Right atrium auricular region (tissue), 2 donors: ENCODE results near the gene DHRS3. TPM values are rescaled to one million over a fixed set of nuclear protein-coding genes. Genes with fewer than 3 reads are reported as not detected.
"Not testable (repeated sequence)": the region's sequence is repeated elsewhere in the genome, so short reads cannot be mapped to it uniquely, and the experiment has no call there.

ENCODE experiments used
- DNase-seq: peaks from one replicate; pipeline ENCODE4 v3.0.0-alpha.2; 2019; ENCODE audit warnings: low spot score
- H3K27ac ChIP-seq, 2 donors: fragments of 200-600 bp; sonication (generic); 1 replicate in 1 of 2; 2 replicates in 1 of 2; pipeline ENCODE4 v1.5.1; 2016 to 2019
- H3K27me3 ChIP-seq, 2 donors: fragments of 200-600 bp; sonication (generic); one replicate each; pipeline versions ENCODE4 v1.5.1 to v1.6.0; 2017 to 2019
- H3K36me3 ChIP-seq: fragments of 200-600 bp; sonication (generic); one replicate; pipeline ENCODE4 v1.5.1; 2016
- H3K4me1 ChIP-seq, 2 donors: fragments of 200-600 bp; sonication (generic); one replicate each; pipeline versions ENCODE4 v1.5.1 to v1.6.0; 2017 to 2019
- H3K4me3 ChIP-seq, 2 donors: fragments of 200-600 bp; sonication (generic); 1 replicate in 1 of 2; 2 replicates in 1 of 2; pipeline ENCODE4 v1.5.1; 2017 to 2019; ENCODE audit warnings: mild to moderate bottlenecking in 1 of 2, moderate library complexity in 1 of 2
- H3K9me3 ChIP-seq, 2 donors: fragments of 200-600 bp; sonication (generic); one replicate each; pipeline ENCODE4 v1.5.1; 2019
- CTCF ChIP-seq, 2 donors: fragments of 200-600 bp; sonication (generic); IDR thresholded peaks; one replicate each; pipeline ENCODE4 v1.5.1; 2019; ENCODE audit warnings: antibody characterized with exemption in 2 of 2
- total RNA-seq, 2 donors: library from RNA; depleted of rRNA; stranded (reverse); fragments of >200 nt; gene quantifications; one replicate each; pipeline ENCODE4 v1.1.0, GENCODE V29; 2016

Gene DHRS3
- total RNA-seq, 2 donors from 2014 or later, result 50.4 to 78.9 TPM

- TF ChIP-seq CTCF (IDR thresholded peaks at IDR 0.05), result no peak
- no peak for DNase-seq
These were observed 36.1 kb upstream of the DHRS3 start for GRCh38 chr1:12654004-12654567.

GRCh38 chr1:12649971-12650421 lies 32.0 kb upstream of the DHRS3 start:
- Histone ChIP-seq H3K4me1 (no peaks in the 10 kb centered on the region), H3K36me3 (no peaks in the 10 kb centered on the region), H3K27me3 (no peaks in the 10 kb centered on the region), H3K9me3 (no peaks in the 10 kb centered on the region), H3K4me3 (no peak overlapping the region), H3K27ac (no peak overlapping the region)
- DNase-seq, result no peak
- TF ChIP-seq CTCF (IDR thresholded peaks at IDR 0.05), result no peak

More at GRCh38 chr1:12654004-12654567, 36.1 kb upstream of the DHRS3 start:
- no peaks in the 10 kb centered on the region for H3K4me1 ChIP-seq
- H3K9me3 ChIP-seq, result no peaks in the 10 kb centered on the region
- no peak overlapping the region for H3K27ac ChIP-seq
- H3K36me3 ChIP-seq, result no peaks in the 10 kb centered on the region
- H3K4me3 ChIP-seq, result no peak overlapping the region
- no peaks in the 10 kb centered on the region for H3K27me3 ChIP-seq

- H3K4me3 ChIP-seq, result no peak overlapping the region
- no peak overlapping the region for H3K27ac ChIP-seq
- no peaks in the 10 kb centered on the region for H3K27me3 ChIP-seq
- no peaks in the 10 kb centered on the region for H3K4me1 ChIP-seq
- no peak for TF ChIP-seq CTCF (IDR thresholded peaks at IDR 0.05)
- H3K9me3 ChIP-seq, result no peaks in the 10 kb centered on the region
- DNase-seq, result no peak
- H3K36me3 ChIP-seq, result no peaks in the 10 kb centered on the region
These were observed 30.7 kb upstream of the DHRS3 start for GRCh38 chr1:12648741-12649140.

GRCh38 chr1:12645401-12645800 lies 27.4 kb upstream of the DHRS3 start:
- not testable (repeated sequence) for H3K27me3 ChIP-seq, H3K27ac ChIP-seq, DNase-seq, H3K36me3 ChIP-seq, H3K4me1 ChIP-seq, H3K4me3 ChIP-seq
- H3K9me3 ChIP-seq, result peaks cover 0 to 11% of the 10 kb centered on the region in 2 donors

- no peak for TF ChIP-seq CTCF (IDR thresholded peaks at IDR 0.05)
- no peaks in the 10 kb centered on the region for H3K27me3 ChIP-seq
- H3K4me1 ChIP-seq, result no peaks in the 10 kb centered on the region
- H3K9me3 ChIP-seq, result peaks cover 0 to 17% of the 10 kb centered on the region in 2 donors
- H3K4me3 ChIP-seq, result no peak overlapping the region
- H3K27ac ChIP-seq, result no peak overlapping the region
- H3K36me3 ChIP-seq, result no peaks in the 10 kb centered on the region
- DNase-seq, result no peak
These were observed 26.8 kb upstream of the DHRS3 start for GRCh38 chr1:12644829-12645228.

- peaks cover 0 to 22% of the 10 kb centered on the region in 2 donors for H3K9me3 ChIP-seq
- no peak for DNase-seq
- no peak for TF ChIP-seq CTCF (IDR thresholded peaks at IDR 0.05)
- H3K4me1 ChIP-seq, result no peaks in the 10 kb centered on the region
- H3K27ac ChIP-seq, result no peak overlapping the region
- H3K36me3 ChIP-seq, result no peaks in the 10 kb centered on the region
- H3K27me3 ChIP-seq, result no peaks in the 10 kb centered on the region
- no peak overlapping the region for H3K4me3 ChIP-seq
These were observed 26.2 kb upstream of the DHRS3 start for GRCh38 chr1:12644237-12644636.
